ENCODE data around the gene HMCN1. TPM values are rescaled to one million over a fixed set of nuclear protein-coding genes. Genes with fewer than 3 reads are reported as not detected.

The HMCN1 gene
- total RNA-seq (2014; rRNA removed; shearing (Covaris generic)) (8.7 and 17.2 TPM in 2 replicates), polyA plus RNA-seq (2016; fragmentation: Nextera tagmentation; extraction: Ambion mirVana) (1.6 and 2.7 TPM in 2 replicates)
- long read RNA-seq, partial matches to known transcripts, result 0 of 1 reads
- long read RNA-seq, other reads (novel, unspliced or antisense), result 1 of 1 reads

GRCh38 chr1:185733818-185734735, at the start of gene HMCN1:
Gene HMCN1 (plus strand): TSS chr1:185734391. CDS start chr1:185734780, 389 bp downstream.
- H3K4me1 Mint-ChIP-seq, result peaks cover 19% of the 10 kb centered on the region
- peaks cover 3% of the 10 kb centered on the region for H3K27me3 Mint-ChIP-seq (ENCODE audit: insufficient read depth, low read depth, poor library complexity)
- Histone ChIP-seq H3K27ac (ENCODE audit: low read depth) (no peak within 1 kb of the TSS), H3K4me2 (peak within 1 kb of the TSS; percentile 86), H2AFZ (peak within 1 kb of the TSS; percentile 98), H3K36me3 (ENCODE audit: insufficient read depth) (no peaks in the 10 kb centered on the region), H3K9me2 (ENCODE audit: insufficient read depth) (no peaks in the 10 kb centered on the region), H3K79me2 (replicated peaks; ENCODE audit: insufficient read depth) (no peaks in the 10 kb centered on the region), H3K4me1 (ENCODE audit: insufficient read depth) (peaks cover 20% of the 10 kb centered on the region), H3K4me3 (peak within 1 kb of the TSS; percentile 75), H3K27me3 (ENCODE audit: insufficient read depth) (peaks cover 26% of the 10 kb centered on the region), H4K20me1 (replicated peaks; ENCODE audit: insufficient read depth) (no peaks in the 10 kb centered on the region), H3F3A (replicated peaks; ENCODE audit: low read depth) (no peaks in the 10 kb centered on the region)
- DNase-seq (ENCODE audit: low spot score), result peak; percentile 89
- no peaks in the 10 kb centered on the region for H3K9me3 Mint-ChIP-seq
- peak within 1 kb of the TSS; percentile 73 for H3K4me3 Mint-ChIP-seq
- ATAC-seq, result peak; percentile 90
- H3K36me3 Mint-ChIP-seq (ENCODE audit: low read depth), result no peaks in the 10 kb centered on the region
- H3K27ac Mint-ChIP-seq, result peak within 1 kb of the TSS; percentile 36
- TF ChIP-seq POLR2AphosphoS5 (IDR thresholded peaks at IDR 0.05; ENCODE audit: low read depth) (peak; percentile 68; the same call in 1 of the 2 replicates), CTCF (conservative IDR thresholded peaks at IDR 0.05; ENCODE audit: low read depth in 2 of 2) (peak; percentile 61 to 73), NANOG (IDR thresholded peaks at IDR 0.05; ENCODE audit: borderline replicate concordance) (no peak), REST (IDR thresholded peaks at IDR 0.05; ENCODE audit: unreplicated experiment) (no peak), CREB1 (CRISPR knock-in tag; IDR thresholded peaks at IDR 0.05; ENCODE audit: low read depth) (peak; percentile 22; the same call in 1 of the 2 replicates), JUNB (IDR thresholded peaks at IDR 0.05; ENCODE audit: unreplicated experiment) (no peak), ZNF114 (CRISPR knock-in tag; IDR thresholded peaks at IDR 0.05) (0 out of 2 replicates have a peak, but pooled peaks have one; percentile 42), ZNF331 (CRISPR knock-in tag; IDR thresholded peaks at IDR 0.05; ENCODE audit: low read depth) (0 out of 2 replicates have a peak, but pooled peaks have one; percentile 19), ZNF462 (CRISPR knock-in tag; IDR thresholded peaks at IDR 0.05) (peak; percentile 22; the same call in 1 of the 2 replicates), EZH2phosphoT487 (IDR thresholded peaks at IDR 0.05; ENCODE audit: unreplicated experiment) (no peak), STAT1 (IDR thresholded peaks at IDR 0.05; ENCODE audit: unreplicated experiment) (no peak)
